DMS153 (cell line): ENCODE results near the gene DPP3.
"Not testable (repeated sequence)": the region's sequence is repeated elsewhere in the genome, so short reads cannot be mapped to it uniquely, and the experiment has no call there.

Experiments
- DNase-seq: peaks from one replicate; lab custom pipeline; 2025; lab: John Stamatoyannopoulos, UW

DPP3 gene

GRCh38 chr11:66480117-66480938, at the start of gene DPP3:
DPP3 (plus strand) TSS chr11:66480434; CDS start chr11:66482201, 1,767 bp downstream.
- peak; percentile 98 for DNase-seq

GRCh38 chr11:66431287-66431686, 48.9 kb upstream of the DPP3 start:
- DNase-seq = not testable (repeated sequence)

- DNase-seq = not testable (repeated sequence)
These were observed 48.3 kb upstream of the DPP3 start for GRCh38 chr11:66431871-66432329.

- no peak for DNase-seq
These were observed 47.6 kb upstream of the DPP3 start for GRCh38 chr11:66432597-66432996.

GRCh38 chr11:66437979-66438503, 42.2 kb upstream of the DPP3 start:
- no peak for DNase-seq

GRCh38 chr11:66438504-66439466, 41.4 kb upstream of the DPP3 start, which contains the start of gene MRPL11:
MRPL11 (minus strand) TSS chr11:66438848; CDS start chr11:66438754, 94 bp downstream.
- DNase-seq = peak; percentile 92

GRCh38 chr11:66440101-66440939, 39.9 kb upstream of the DPP3 start:
- not testable (repeated sequence) for DNase-seq

- not testable (repeated sequence) for DNase-seq
These were observed 39.3 kb upstream of the DPP3 start for GRCh38 chr11:66440940-66441282.

GRCh38 chr11:66443602-66444001, 36.6 kb upstream of the DPP3 start:
- DNase-seq = no peak

- no peak for DNase-seq
These were observed 33.2 kb upstream of the DPP3 start for GRCh38 chr11:66447012-66447411.

GRCh38 chr11:66448523-66448922, 31.7 kb upstream of the DPP3 start:
- DNase-seq = no peak

- DNase-seq = no peak
These were observed 29.7 kb upstream of the DPP3 start for GRCh38 chr11:66450560-66450959.

GRCh38 chr11:66451663-66452062, 28.6 kb upstream of the DPP3 start:
- DNase-seq = no peak

- DNase-seq = no peak
These were observed 26.0 kb upstream of the DPP3 start for GRCh38 chr11:66454247-66454646.

GRCh38 chr11:66454828-66455227, 25.4 kb upstream of the DPP3 start:
- no peak for DNase-seq

- no peak for DNase-seq
These were observed 22.4 kb upstream of the DPP3 start for GRCh38 chr11:66457826-66458225.

GRCh38 chr11:66459138-66459778, 21.0 kb upstream of the DPP3 start:
- DNase-seq = no peak

GRCh38 chr11:66462010-66462409, 18.2 kb upstream of the DPP3 start:
- DNase-seq = no peak

- DNase-seq = no peak
These were observed 17.3 kb upstream of the DPP3 start for GRCh38 chr11:66462911-66463310.

GRCh38 chr11:66464116-66464515, 16.1 kb upstream of the DPP3 start:
- DNase-seq = not testable (repeated sequence)

- DNase-seq = no peak
These were observed 15.3 kb upstream of the DPP3 start for GRCh38 chr11:66464916-66465315.
